H9 (cell line): ENCODE data around the gene KRTAP11-1. TPM values are rescaled to one million over a fixed set of nuclear protein-coding genes. Genes with fewer than 3 reads are reported as not detected.

ENCODE experiments used
- DNase-seq: peaks from one replicate; pipeline ENCODE4 v3.0.0-alpha.2; 2017
- H2AFZ ChIP-seq: one replicate; pipeline ENCODE4 v1.6.1; 2013; ENCODE audit warnings: mild to moderate bottlenecking, low read length, control low read depth, moderate library complexity
- H2AK5ac ChIP-seq: 2 replicates; pipeline ENCODE4 v1.6.1; 2013; ENCODE audit warnings: low read length, control low read depth, mixed read lengths; ENCODE audit not compliant: insufficient read length
- H2BK120ac ChIP-seq: one replicate; pipeline ENCODE4 v1.6.1; 2013; ENCODE audit warnings: low read depth, mild to moderate bottlenecking, low read length, control low read depth, inconsistent platforms; ENCODE audit not compliant: poor library complexity, severe bottlenecking
- H2BK12ac ChIP-seq: 2 replicates; pipeline ENCODE4 v1.6.1; 2013; ENCODE audit warnings: low read length, control low read depth, mixed read lengths, low read depth; ENCODE audit not compliant: insufficient read length
- H2BK15ac ChIP-seq: 2 replicates; pipeline ENCODE4 v1.6.1; 2013; ENCODE audit warnings: low read depth, low read length, control low read depth
- H2BK20ac ChIP-seq: one replicate; pipeline ENCODE4 v1.6.1; 2013; ENCODE audit warnings: low read depth, mild to moderate bottlenecking, low read length, control low read depth, inconsistent platforms; ENCODE audit not compliant: poor library complexity, severe bottlenecking
- H2BK5ac ChIP-seq: 2 replicates; pipeline ENCODE4 v1.6.1; 2013; ENCODE audit warnings: low read length, control low read depth, mixed read lengths; ENCODE audit not compliant: insufficient read length
- H3K14ac ChIP-seq: 2 replicates; pipeline ENCODE4 v1.6.1; 2013; ENCODE audit warnings: low read length, control low read depth; ENCODE audit not compliant: insufficient read depth
- H3K18ac ChIP-seq: 2 replicates; pipeline ENCODE4 v1.6.1; 2013; ENCODE audit warnings: low read depth, mild to moderate bottlenecking, mixed read lengths, low read length, control low read depth; ENCODE audit not compliant: insufficient read length
- H3K23ac ChIP-seq: 2 replicates; pipeline ENCODE4 v1.6.1; 2013; ENCODE audit warnings: low read length, control low read depth, mixed read lengths, low read depth; ENCODE audit not compliant: insufficient read length
- H3K23me2 ChIP-seq: 2 replicates; pipeline ENCODE4 v1.6.1; 2013; ENCODE audit warnings: low read depth, mild to moderate bottlenecking, mixed read lengths, low read length, control low read depth; ENCODE audit not compliant: insufficient read length, poor library complexity, severe bottlenecking
- H3K27ac ChIP-seq: 2 replicates; pipeline ENCODE4 v1.5.1; 2013; ENCODE audit warnings: low read length, control low read depth, mixed read lengths, low read depth; ENCODE audit not compliant: insufficient read length
- H3K27me3 ChIP-seq: 2 replicates; pipeline ENCODE4 v1.6.1; 2013; ENCODE audit warnings: low read length, control low read depth, inconsistent platforms; ENCODE audit not compliant: insufficient read depth
- H3K4ac ChIP-seq: 2 replicates; pipeline ENCODE4 v1.6.1; 2013; ENCODE audit warnings: low read depth, mild to moderate bottlenecking, control low read depth, inconsistent platforms, low read length, moderate library complexity
- H3K4me1 ChIP-seq: 2 replicates; pipeline ENCODE4 v1.6.1; 2013; ENCODE audit warnings: low read length, control low read depth, inconsistent platforms; ENCODE audit not compliant: insufficient read depth
- H3K4me2 ChIP-seq: 2 replicates; pipeline ENCODE4 v1.6.1; 2013; ENCODE audit warnings: low read length, control low read depth, mixed read lengths; ENCODE audit not compliant: insufficient read length, insufficient read depth
- H3K56ac ChIP-seq: 2 replicates; pipeline ENCODE4 v1.6.1; 2013; ENCODE audit warnings: low read depth, mild to moderate bottlenecking, mixed read lengths, low read length, control low read depth; ENCODE audit not compliant: insufficient read length
- H3K79me1 ChIP-seq: 2 replicates; pipeline ENCODE4 v1.6.1; 2013; ENCODE audit warnings: low read depth, mild to moderate bottlenecking, moderate library complexity, low read length, control low read depth, inconsistent platforms; ENCODE audit not compliant: insufficient read depth, poor library complexity, severe bottlenecking
- H3K79me2 ChIP-seq: 2 replicates; pipeline ENCODE4 v1.6.1; 2013; ENCODE audit warnings: low read length, control low read depth, inconsistent platforms; ENCODE audit not compliant: insufficient read depth
- H3K9ac ChIP-seq: 2 replicates; pipeline ENCODE4 v1.6.1; 2013; ENCODE audit warnings: low read length, control low read depth, mixed read lengths; ENCODE audit not compliant: insufficient read length; ENCODE audit errors: extremely low read depth
- H3K9me3 ChIP-seq: one replicate; pipeline ENCODE4 v1.6.1; 2013; ENCODE audit warnings: low read depth, low read length, inconsistent platforms; ENCODE audit not compliant: control insufficient read depth
- H3T11ph ChIP-seq: one replicate; pipeline ENCODE4 v1.6.1; 2013; ENCODE audit warnings: mild to moderate bottlenecking, low read length, control low read depth, inconsistent platforms
- H4K20me1 ChIP-seq: one replicate; pipeline ENCODE4 v1.6.1; 2013; ENCODE audit not compliant: control insufficient read depth, insufficient read length, insufficient read depth
- H4K5ac ChIP-seq: 2 replicates; pipeline ENCODE4 v1.6.1; 2013; ENCODE audit warnings: low read depth, mild to moderate bottlenecking, mixed read lengths, low read length, control low read depth; ENCODE audit not compliant: insufficient read length
- H4K8ac ChIP-seq: replicated peaks from 2 replicates; pipeline ENCODE4 v1.6.1; 2013; ENCODE audit warnings: low read length, control low read depth, mixed read lengths, low read depth; ENCODE audit not compliant: insufficient read length
- H4K91ac ChIP-seq: 2 replicates; pipeline ENCODE4 v1.6.1; 2013; ENCODE audit warnings: low read depth, mild to moderate bottlenecking, moderate library complexity, mixed read lengths, low read length, control low read depth; ENCODE audit not compliant: insufficient read length
- H3K27ac Mint-ChIP-seq, 3 experiments: 2 replicates in 2 of 3; 3 replicates in 1 of 3; pipeline ENCODE4 v1.8.0; 2020 to 2021; ENCODE audit warnings: mixed read lengths in 3 of 3, mild to moderate bottlenecking in 1 of 3, moderate library complexity in 1 of 3
- H3K27me3 Mint-ChIP-seq: 2 replicates; pipeline ENCODE4 v1.8.0; 2021; ENCODE audit warnings: low read depth, mild to moderate bottlenecking, moderate library complexity, mixed read lengths
- H3K36me3 Mint-ChIP-seq, 3 experiments: 2 replicates in 2 of 3; 3 replicates in 1 of 3; pipeline ENCODE4 v1.8.0; 2020 to 2021; ENCODE audit warnings: low read depth in 3 of 3, mixed read lengths in 3 of 3; ENCODE audit not compliant: insufficient read depth in 1 of 3
- H3K4me1 Mint-ChIP-seq, 2 experiments: 2 replicates each; pipeline ENCODE4 v1.8.0; 2020; ENCODE audit warnings: mixed read lengths in 2 of 2
- H3K4me3 Mint-ChIP-seq, 2 experiments: 2 replicates in 1 of 2; 3 replicates in 1 of 2; pipeline ENCODE4 v1.8.0; 2020 to 2021; ENCODE audit warnings: mild to moderate bottlenecking in 2 of 2, mixed read lengths in 2 of 2, moderate library complexity in 1 of 2
- H3K9me3 Mint-ChIP-seq, 2 experiments: 2 replicates in 1 of 2; 3 replicates in 1 of 2; pipeline ENCODE4 v1.8.0; 2020; ENCODE audit warnings: mild to moderate bottlenecking in 2 of 2, mixed read lengths in 2 of 2, moderate library complexity in 1 of 2
- CTCF ChIP-seq: fragments of 200-600 bp; sonication (generic); conservative IDR thresholded peaks from 3 replicates; pipeline ENCODE4 v1.8.0; 2021; ENCODE audit warnings: antibody characterized with exemption, mild to moderate bottlenecking
- WGBS: extraction: QIAGEN DNeasy Blood & Tissue Kit; methylation state at CpG from one replicate; pipeline ENCODE4 v1.1.7; 2013; ENCODE audit warnings: missing lambda C conversion rate, low lambda C conversion rate, mixed read lengths; ENCODE audit not compliant: insufficient read length; ENCODE audit errors: extremely low coverage; 5-methylcytosine and 5-hydroxymethylcytosine counted together
- total RNA-seq: library from RNA; stranded (reverse); gene quantifications from 2 replicates; pipeline ENCODE4 v1.2.1, GENCODE V29; 2021

Gene KRTAP11-1
- total RNA-seq, 1 experiment from 2014 or later: not detected

- H3K27me3 ChIP-seq: no peaks in the 10 kb centered on the region
- no peak overlapping the region for H2BK20ac ChIP-seq
- H3K79me1 ChIP-seq: no peaks in the 10 kb centered on the region
- no peak overlapping the region for H2AFZ ChIP-seq
- H3K27ac ChIP-seq: no peak overlapping the region
- H2BK12ac ChIP-seq: no peak overlapping the region
- H3K79me2 ChIP-seq: no peaks in the 10 kb centered on the region
- H2BK5ac ChIP-seq: no peak overlapping the region
- TF ChIP-seq CTCF: no peak
- no peak overlapping the region for H4K91ac ChIP-seq
- H3K14ac ChIP-seq: no peak overlapping the region
- Mint-ChIP-seq H3K27ac (no peak overlapping the region), H3K27me3 (no peaks in the 10 kb centered on the region), H3K4me3 (no peak overlapping the region), H3K9me3 (no peaks in the 10 kb centered on the region), H3K36me3 (no peaks in the 10 kb centered on the region), H3K4me1 (peaks cover 20 to 30% of the 10 kb centered on the region in 2 experiments)
- no peak overlapping the region for H3K4ac ChIP-seq
- H3K23me2 ChIP-seq: no peaks in the 10 kb centered on the region
- no peaks in the 10 kb centered on the region for H3K4me1 ChIP-seq
- no peak overlapping the region for H2BK15ac ChIP-seq
- H4K20me1 ChIP-seq: no peaks in the 10 kb centered on the region
- H3T11ph ChIP-seq: no peak overlapping the region
- no peak overlapping the region for H3K18ac ChIP-seq
- H3K23ac ChIP-seq: no peak overlapping the region
- no peak overlapping the region for H3K4me2 ChIP-seq
- no peak overlapping the region for H3K9ac ChIP-seq
- H3K9me3 ChIP-seq: no peaks in the 10 kb centered on the region
- no CpG with 5 or more reads among the region's 4 CpGs for WGBS
- DNase-seq: no peak
- H2AK5ac ChIP-seq: no peak overlapping the region
- no peak overlapping the region for H3K56ac ChIP-seq
- no peak overlapping the region for H2BK120ac ChIP-seq
- H4K8ac ChIP-seq: no peak overlapping the region
- H4K5ac ChIP-seq: no peak overlapping the region
Measured at GRCh38 chr21:30900881-30901280, 19.5 kb upstream of the KRTAP11-1 start.
